KMS-11 (cell line): ENCODE results near the gene SMAD3.
"Not testable (repeated sequence)": the region's sequence is repeated elsewhere in the genome, so short reads cannot be mapped to it uniquely, and the experiment has no call there.

ENCODE experiments used
- H2AFZ ChIP-seq: fragments of 200-600 bp; sonication (generic); 2 replicates; pipeline ENCODE4 v1.6.1; 2016; ENCODE audit warnings: antibody characterized with exemption, mixed run types, low read depth
- H3K27ac ChIP-seq: fragments of 200-600 bp; sonication (generic); 2 replicates; pipeline ENCODE4 v1.6.1; 2016; ENCODE audit warnings: mild to moderate bottlenecking, mixed run types
- H3K27me3 ChIP-seq: fragments of 200-600 bp; sonication (generic); 2 replicates; pipeline ENCODE4 v1.6.1; 2017; ENCODE audit warnings: mild to moderate bottlenecking, low read depth, mixed run types, moderate library complexity; ENCODE audit not compliant: insufficient read depth
- H3K36me3 ChIP-seq: fragments of 200-600 bp; sonication (generic); 2 replicates; pipeline ENCODE4 v1.6.1; 2017; ENCODE audit warnings: mild to moderate bottlenecking, mixed run types; ENCODE audit not compliant: insufficient read depth
- H3K4me1 ChIP-seq: fragments of 200-600 bp; sonication (generic); 2 replicates; pipeline ENCODE4 v1.6.1; 2016; ENCODE audit warnings: mild to moderate bottlenecking, low read depth, mixed run types; ENCODE audit not compliant: poor library complexity, severe bottlenecking
- H3K4me2 ChIP-seq: fragments of 200-600 bp; sonication (generic); 2 replicates; pipeline ENCODE4 v1.7.0; 2016; ENCODE audit warnings: mild to moderate bottlenecking, mixed run types
- H3K4me3 ChIP-seq: fragments of 200-600 bp; sonication (generic); IDR thresholded peaks from 2 replicates; pipeline ENCODE4 v1.6.1; 2017; ENCODE audit warnings: low read depth, low read length, mixed read lengths; ENCODE audit not compliant: insufficient read depth
- H3K79me2 ChIP-seq: fragments of 200-600 bp; sonication (generic); 2 replicates; pipeline ENCODE4 v1.6.1; 2016; ENCODE audit warnings: low read depth, mixed run types; ENCODE audit not compliant: insufficient read depth
- H3K9ac ChIP-seq: fragments of 200-600 bp; sonication (generic); 2 replicates; pipeline ENCODE4 v1.6.1; 2016; ENCODE audit warnings: mild to moderate bottlenecking, mixed run types
- H4K20me1 ChIP-seq: fragments of 200-600 bp; sonication (generic); 2 replicates; pipeline ENCODE4 v1.6.1; 2016; ENCODE audit warnings: mild to moderate bottlenecking, mixed run types; ENCODE audit not compliant: insufficient read depth
- TF ChIP-seq, protein P1 (sequence below): fragments of 200-600 bp; sonication (generic); conservative IDR thresholded peaks from 2 replicates; pipeline ENCODE4 v1.6.1; 2017; ENCODE audit warnings: low read depth, mild to moderate bottlenecking, antibody characterized with exemption, low read length, moderate library complexity, mixed read lengths

The SMAD3 gene

DNA sequence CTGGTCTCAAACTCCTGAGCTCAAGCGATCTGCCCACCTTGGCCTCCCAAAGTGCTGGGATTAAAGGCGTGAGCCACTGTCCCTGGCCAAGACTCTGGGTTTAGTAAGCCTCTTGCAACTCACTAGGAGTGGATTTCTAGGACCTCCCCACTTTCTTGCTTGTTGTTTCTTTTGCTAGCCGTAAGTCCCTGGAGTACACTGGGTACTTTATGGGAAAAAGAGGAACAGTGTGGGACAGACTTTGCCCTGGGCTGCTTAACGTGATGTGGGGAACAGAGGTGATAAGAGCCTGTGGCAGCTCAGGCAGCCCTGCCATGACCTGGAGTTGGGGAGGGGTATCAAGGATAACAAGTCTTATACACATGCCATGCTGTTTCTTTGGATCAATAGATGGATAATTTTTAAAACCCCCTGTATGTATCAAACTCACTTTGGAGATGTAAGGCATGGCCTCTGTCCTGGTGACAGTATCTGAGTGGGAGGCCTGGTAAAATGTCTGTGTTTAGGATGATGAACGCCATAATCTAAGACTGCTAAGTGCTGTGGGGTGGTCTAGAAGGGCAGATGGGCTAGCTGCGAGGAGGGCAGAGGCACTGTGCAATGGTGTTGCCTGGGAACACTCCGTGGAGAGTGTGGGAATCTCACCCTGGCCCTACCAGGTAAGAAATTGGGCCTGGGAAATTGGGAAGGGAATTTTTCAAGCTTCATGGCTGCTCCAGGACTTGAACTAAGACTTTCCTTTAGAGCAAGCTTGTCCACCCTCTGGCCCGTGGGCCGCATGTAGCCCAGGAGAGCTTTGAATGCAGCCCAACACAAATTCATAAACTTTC, 54.8 kb downstream of the SMAD3 start:
- no peaks in the 10 kb centered on the region for H3K36me3 ChIP-seq
- TF ChIP-seq, protein P1, sequence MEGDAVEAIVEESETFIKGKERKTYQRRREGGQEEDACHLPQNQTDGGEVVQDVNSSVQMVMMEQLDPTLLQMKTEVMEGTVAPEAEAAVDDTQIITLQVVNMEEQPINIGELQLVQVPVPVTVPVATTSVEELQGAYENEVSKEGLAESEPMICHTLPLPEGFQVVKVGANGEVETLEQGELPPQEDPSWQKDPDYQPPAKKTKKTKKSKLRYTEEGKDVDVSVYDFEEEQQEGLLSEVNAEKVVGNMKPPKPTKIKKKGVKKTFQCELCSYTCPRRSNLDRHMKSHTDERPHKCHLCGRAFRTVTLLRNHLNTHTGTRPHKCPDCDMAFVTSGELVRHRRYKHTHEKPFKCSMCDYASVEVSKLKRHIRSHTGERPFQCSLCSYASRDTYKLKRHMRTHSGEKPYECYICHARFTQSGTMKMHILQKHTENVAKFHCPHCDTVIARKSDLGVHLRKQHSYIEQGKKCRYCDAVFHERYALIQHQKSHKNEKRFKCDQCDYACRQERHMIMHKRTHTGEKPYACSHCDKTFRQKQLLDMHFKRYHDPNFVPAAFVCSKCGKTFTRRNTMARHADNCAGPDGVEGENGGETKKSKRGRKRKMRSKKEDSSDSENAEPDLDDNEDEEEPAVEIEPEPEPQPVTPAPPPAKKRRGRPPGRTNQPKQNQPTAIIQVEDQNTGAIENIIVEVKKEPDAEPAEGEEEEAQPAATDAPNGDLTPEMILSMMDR: no peak
- no peak overlapping the region for H2AFZ ChIP-seq
- no peak overlapping the region for H3K4me2 ChIP-seq
- peaks cover 17% of the 10 kb centered on the region for H3K4me1 ChIP-seq
- H3K27ac ChIP-seq: no peak overlapping the region
- H4K20me1 ChIP-seq: no peaks in the 10 kb centered on the region
- no peaks in the 10 kb centered on the region for H3K79me2 ChIP-seq
- H3K9ac ChIP-seq: no peak overlapping the region
- no peaks in the 10 kb centered on the region for H3K27me3 ChIP-seq
- no peak overlapping the region for H3K4me3 ChIP-seq

DNA sequence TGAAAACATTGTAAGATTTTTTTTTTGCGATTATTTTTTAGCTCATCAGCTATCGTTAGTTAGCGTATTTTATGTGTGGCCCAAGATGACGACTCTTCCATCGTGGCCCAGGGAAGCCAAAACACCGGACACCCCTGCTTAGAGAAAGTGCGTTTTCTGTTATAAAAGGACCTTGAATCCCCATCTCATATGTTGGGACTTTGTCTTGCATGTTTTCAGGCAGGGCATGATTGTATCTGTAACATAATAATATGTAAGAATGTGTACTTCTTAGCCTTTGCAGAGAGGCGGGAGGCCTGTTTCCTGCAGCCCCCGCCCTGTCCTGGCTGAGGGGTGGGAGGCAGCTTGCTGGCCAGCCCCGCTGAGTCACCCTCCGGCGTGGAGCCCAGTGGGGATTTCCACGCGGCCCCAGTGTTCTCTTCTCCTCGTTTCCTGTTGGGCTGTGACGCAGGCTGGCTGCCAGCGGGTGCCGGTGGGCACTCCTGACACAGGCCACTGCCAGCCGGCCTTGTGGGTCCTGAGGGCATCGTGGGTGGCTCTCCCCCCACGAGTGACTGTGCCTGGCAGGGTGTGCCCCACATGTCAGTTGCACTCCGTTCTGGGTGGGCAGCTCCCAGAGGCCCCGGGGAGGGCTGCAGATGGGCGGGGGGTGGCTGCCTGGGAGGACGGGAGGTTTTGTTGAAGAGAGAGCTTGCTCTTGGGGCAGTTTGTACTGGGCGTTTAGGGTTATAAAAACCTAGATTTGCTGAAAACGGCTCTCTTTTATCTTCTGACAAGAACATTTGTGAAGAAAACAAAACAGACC, 55.6 kb downstream of the SMAD3 start:
- Histone ChIP-seq H2AFZ (no peak overlapping the region), H3K9ac (no peak overlapping the region), H3K79me2 (no peaks in the 10 kb centered on the region), H3K27me3 (no peaks in the 10 kb centered on the region), H3K4me1 (peaks cover 14% of the 10 kb centered on the region), H3K36me3 (no peaks in the 10 kb centered on the region), H3K4me2 (no peak overlapping the region), H3K4me3 (no peak overlapping the region), H4K20me1 (no peaks in the 10 kb centered on the region), H3K27ac (no peak overlapping the region)
- TF ChIP-seq, protein P1: no peak

DNA sequence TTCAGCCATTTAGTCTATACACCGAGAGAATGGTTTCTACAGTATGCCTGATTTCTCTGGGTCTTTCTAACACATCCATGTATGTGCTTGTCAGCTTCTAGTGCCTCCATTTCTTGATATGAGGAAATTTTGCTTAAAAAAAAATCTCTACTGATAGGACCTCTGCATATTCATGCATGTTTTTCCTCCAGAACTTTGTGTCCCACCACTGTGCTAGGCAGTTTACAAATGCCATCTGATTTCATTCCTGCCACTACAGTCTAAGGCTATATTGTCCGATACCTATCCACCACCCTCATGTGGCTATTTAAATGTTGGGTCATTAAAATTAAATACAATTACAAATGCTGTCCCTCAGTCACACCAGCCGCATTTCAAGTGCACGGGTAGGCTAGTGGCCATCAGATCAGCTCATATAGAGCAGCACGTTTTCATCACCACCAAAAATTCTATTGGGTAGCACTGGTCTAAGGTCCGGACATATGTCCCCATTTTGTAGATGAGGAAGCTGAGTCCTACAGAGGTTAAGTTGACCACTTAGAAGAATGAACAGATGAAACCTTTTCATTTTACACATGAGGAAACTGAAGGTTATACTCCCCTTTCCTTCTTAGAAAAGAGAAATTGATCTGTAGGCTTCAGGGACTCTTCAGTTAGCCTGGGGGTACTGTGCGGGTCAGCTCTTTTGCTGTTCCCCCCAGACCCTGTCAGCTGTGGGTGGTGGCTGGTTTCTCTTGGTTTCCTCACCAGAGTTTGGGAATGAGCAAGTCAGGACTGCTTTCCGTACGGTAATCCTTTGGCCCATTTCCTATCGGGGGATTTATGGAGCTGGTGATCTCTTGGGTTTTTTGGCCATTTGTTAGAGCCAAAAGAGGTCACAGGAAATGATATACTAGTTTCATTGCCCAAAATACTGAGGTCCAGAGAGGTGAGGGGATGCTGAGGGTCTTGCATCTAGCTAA, 56.5 kb downstream of the SMAD3 start:
- H3K4me3 ChIP-seq: no peak overlapping the region
- H3K4me2 ChIP-seq: no peak overlapping the region
- H4K20me1 ChIP-seq: no peaks in the 10 kb centered on the region
- H3K79me2 ChIP-seq: no peaks in the 10 kb centered on the region
- TF ChIP-seq, protein P1: no peak
- no peak overlapping the region for H3K9ac ChIP-seq
- no peak overlapping the region for H2AFZ ChIP-seq
- H3K27me3 ChIP-seq: no peaks in the 10 kb centered on the region
- H3K4me1 ChIP-seq: peaks cover 5% of the 10 kb centered on the region
- no peak overlapping the region for H3K27ac ChIP-seq
- H3K36me3 ChIP-seq: no peaks in the 10 kb centered on the region

DNA sequence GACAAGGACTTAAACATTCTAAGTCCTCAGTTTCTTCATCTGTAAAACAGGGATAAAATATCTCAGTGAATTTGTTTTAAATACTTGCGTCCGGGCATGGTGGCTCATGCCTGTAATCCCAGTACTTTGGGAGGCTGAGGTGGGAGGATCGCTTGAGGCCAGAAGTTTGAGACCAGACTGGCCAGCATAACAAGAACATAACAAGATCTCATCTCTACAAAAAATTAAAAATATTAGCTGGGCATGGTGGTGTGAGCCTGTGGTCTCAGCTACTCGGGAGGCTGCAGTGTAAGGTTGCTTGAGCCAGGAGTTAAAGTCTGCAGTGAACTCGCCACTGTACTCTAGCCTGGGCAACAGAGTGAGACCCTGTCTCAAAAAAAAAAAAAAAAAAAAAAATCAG, 57.4 kb downstream of the SMAD3 start:
- H2AFZ ChIP-seq, H4K20me1 ChIP-seq, H3K4me2 ChIP-seq, H3K9ac ChIP-seq, H3K27ac ChIP-seq, H3K27me3 ChIP-seq, H3K4me3 ChIP-seq, H3K36me3 ChIP-seq, H3K4me1 ChIP-seq, H3K79me2 ChIP-seq: not testable (repeated sequence)

DNA sequence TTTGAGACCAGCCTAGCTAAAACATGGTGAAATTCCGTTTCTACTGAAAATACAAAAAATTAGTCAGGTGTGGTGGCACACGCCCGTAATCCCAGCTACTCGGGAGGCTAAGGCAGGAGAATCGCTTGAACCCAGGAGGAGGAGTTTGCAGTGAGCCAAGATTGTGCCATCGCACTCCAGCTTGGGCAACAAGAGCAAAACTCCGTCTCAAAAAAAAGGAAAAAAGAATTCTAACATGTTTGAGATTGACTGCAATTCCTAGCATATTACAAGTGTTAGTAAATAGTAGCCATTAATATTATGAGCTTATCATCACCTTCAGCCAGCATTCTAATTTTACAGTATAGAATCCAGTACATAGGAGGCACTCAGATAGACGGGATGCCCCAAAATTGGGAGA, 57.9 kb downstream of the SMAD3 start:
- H2AFZ ChIP-seq, H3K4me1 ChIP-seq, H3K27me3 ChIP-seq, H3K4me3 ChIP-seq, H3K4me2 ChIP-seq, H3K27ac ChIP-seq, H3K79me2 ChIP-seq, H4K20me1 ChIP-seq, H3K36me3 ChIP-seq, H3K9ac ChIP-seq: not testable (repeated sequence)
